Measurements from ENCODE around the gene FUZ. TPM values are rescaled to one million over a fixed set of nuclear protein-coding genes. Genes with fewer than 3 reads are reported as not detected.

The FUZ gene
- polyA plus RNA-seq, 1 donor from 2014 or later: 35.4 TPM

- Histone ChIP-seq H3K27me3 (ENCODE audit: insufficient read depth, low read depth, low read length) (no peaks in the 10 kb centered on the region), H4K20me1 (ENCODE audit: insufficient read depth) (no peaks in the 10 kb centered on the region), H3K9me2 (ENCODE audit: insufficient read depth, low read length) (no peaks in the 10 kb centered on the region), H3K27ac (ENCODE audit: low read length) (no peak overlapping the region), H3K4me3 (ENCODE audit: low read length) (no peak overlapping the region), H3K36me3 (ENCODE audit: insufficient read depth, low read length) (peaks cover 5% of the 10 kb centered on the region), H3K4me2 (ENCODE audit: low read length) (no peak overlapping the region), H3K9me3 (ENCODE audit: low read length) (no peaks in the 10 kb centered on the region), H3K79me2 (replicated peaks; ENCODE audit: insufficient read depth, low read length) (no peaks in the 10 kb centered on the region), H3K9ac (ENCODE audit: low read length) (no peak overlapping the region), H2AFZ (ENCODE audit: low read depth, low read length) (no peak overlapping the region), H3F3A (ENCODE audit: insufficient read depth, low read length, poor library complexity, severe bottlenecking) (no peaks in the 10 kb centered on the region)
- no peak for TF ChIP-seq CTCF (IDR thresholded peaks at IDR 0.05; ENCODE audit: poor library complexity, severe bottlenecking)
- TF ChIP-seq TAF1 (IDR thresholded peaks at IDR 0.05; ENCODE audit: low read depth): no peak
- TF ChIP-seq MXI1 (conservative IDR thresholded peaks at IDR 0.05; ENCODE audit: poor library complexity, severe bottlenecking): no peak
- no peak for TF ChIP-seq SMC3 (conservative IDR thresholded peaks at IDR 0.05; ENCODE audit: poor library complexity)
- TF ChIP-seq RAD21 (conservative IDR thresholded peaks at IDR 0.05): no peak
- no peak for TF ChIP-seq REST (IDR thresholded peaks at IDR 0.05; ENCODE audit: borderline replicate concordance)
- no peak for TF ChIP-seq POLR2AphosphoS5 (IDR thresholded peaks at IDR 0.05)
- no peak for TF ChIP-seq EZH2 (IDR thresholded peaks at IDR 0.05; ENCODE audit: borderline replicate concordance, insufficient read depth, low read length, poor library complexity, severe bottlenecking)
- TF ChIP-seq EP300 (conservative IDR thresholded peaks at IDR 0.05; ENCODE audit: poor library complexity, severe bottlenecking): no peak
These were observed 24.3 kb upstream of the FUZ start for GRCh38 chr19:49837425-49837824.

GRCh38 chr19:49837009-49837310 lies 23.9 kb upstream of the FUZ start:
- peaks cover 5% of the 10 kb centered on the region for H3K36me3 ChIP-seq (ENCODE audit: insufficient read depth, low read length)
- H3K9me3 ChIP-seq (ENCODE audit: low read length): no peaks in the 10 kb centered on the region
- H3K4me2 ChIP-seq (ENCODE audit: low read length): no peak overlapping the region
- H3F3A ChIP-seq (ENCODE audit: insufficient read depth, low read length, poor library complexity, severe bottlenecking): no peaks in the 10 kb centered on the region
- H3K4me3 ChIP-seq (ENCODE audit: low read length): no peak overlapping the region
- no peak overlapping the region for H2AFZ ChIP-seq (ENCODE audit: low read depth, low read length)
- H3K27ac ChIP-seq (ENCODE audit: low read length): no peak overlapping the region
- no peaks in the 10 kb centered on the region for H3K9me2 ChIP-seq (ENCODE audit: insufficient read depth, low read length)
- no peaks in the 10 kb centered on the region for H3K79me2 ChIP-seq (replicated peaks; ENCODE audit: insufficient read depth, low read length)
- no peak overlapping the region for H3K9ac ChIP-seq (ENCODE audit: low read length)
- H4K20me1 ChIP-seq (ENCODE audit: insufficient read depth): no peaks in the 10 kb centered on the region
- TF ChIP-seq EZH2 (IDR thresholded peaks at IDR 0.05; ENCODE audit: borderline replicate concordance, insufficient read depth, low read length, poor library complexity, severe bottlenecking) (no peak), SMC3 (conservative IDR thresholded peaks at IDR 0.05; ENCODE audit: poor library complexity) (no peak), MXI1 (conservative IDR thresholded peaks at IDR 0.05; ENCODE audit: poor library complexity, severe bottlenecking) (no peak), RAD21 (conservative IDR thresholded peaks at IDR 0.05) (no peak), REST (IDR thresholded peaks at IDR 0.05; ENCODE audit: borderline replicate concordance) (no peak), EP300 (conservative IDR thresholded peaks at IDR 0.05; ENCODE audit: poor library complexity, severe bottlenecking) (no peak), CTCF (IDR thresholded peaks at IDR 0.05; ENCODE audit: poor library complexity, severe bottlenecking) (no peak), TAF1 (IDR thresholded peaks at IDR 0.05; ENCODE audit: low read depth) (no peak)
- H3K27me3 ChIP-seq (ENCODE audit: insufficient read depth, low read depth, low read length): no peaks in the 10 kb centered on the region

Measured in neural cell (in vitro differentiated cells).